Body of pancreas (tissue), 4 donors: ENCODE results near the gene RDH13. TPM values are rescaled to one million over a fixed set of nuclear protein-coding genes. Genes with fewer than 3 reads are reported as not detected.

Experiments
- ATAC-seq: fragments of 150-250 bp; one replicate; pipeline ENCODE4 v1.9.1; 2016
- DNase-seq, 4 donors: peaks; one replicate each; pipeline ENCODE4 v3.0.0-alpha.2; 2019
- H3K27ac ChIP-seq, 4 donors: fragments of 200-600 bp; sonication (generic); 1 replicate in 3 of 4; 2 replicates in 1 of 4; pipeline versions ENCODE4 v1.5.1 to v1.6.1; 2016 to 2019; ENCODE audit warnings: mild to moderate bottlenecking in 1 of 4, mixed read lengths in 1 of 4, moderate library complexity in 1 of 4
- H3K27me3 ChIP-seq, 2 donors: fragments of 200-600 bp; sonication (generic); one replicate each; pipeline ENCODE4 v1.6.0; 2016; ENCODE audit warnings: mild to moderate bottlenecking in 1 of 2
- H3K36me3 ChIP-seq, 2 donors: fragments of 200-600 bp; sonication (generic); replicated peaks in 1 of 2; 2 replicates each; pipeline ENCODE4 v1.5.1; 2016; ENCODE audit warnings: low read depth in 2 of 2; ENCODE audit not compliant: insufficient read depth in 1 of 2
- H3K4me1 ChIP-seq: fragments of 200-600 bp; sonication (generic); one replicate; pipeline ENCODE4 v1.6.0; 2016
- H3K4me3 ChIP-seq, 2 donors: fragments of 200-600 bp; sonication (generic); 1 replicate in 1 of 2; 2 replicates in 1 of 2; pipeline ENCODE4 v1.5.1; 2016 to 2019
- H3K9me3 ChIP-seq, 3 donors: fragments of 200-600 bp; sonication (generic); 1 replicate in 2 of 3; 2 replicates in 1 of 3; pipeline ENCODE4 v1.5.1; 2016
- CTCF ChIP-seq, 7 experiments: fragments of 450-650 bp in 4 of 7; fragments of 200-600 bp in 3 of 7; sonication (generic) in 3 of 7; IDR thresholded peaks; one replicate each; pipeline ENCODE4 v1.5.1; 2016 to 2019; ENCODE audit warnings: antibody characterized with exemption in 7 of 7
- POLR2A ChIP-seq, 3 donors: fragments of 450-650 bp; IDR thresholded peaks; one replicate each; pipeline ENCODE4 v1.6.1; 2016; ENCODE audit warnings: antibody characterized with exemption in 3 of 3, mild to moderate bottlenecking in 2 of 3
- WGBS, 2 donors: methylation state at CpG; one replicate each; pipeline ENCODE4 v1.1.5; 2017; 5-methylcytosine and 5-hydroxymethylcytosine counted together
- intact Hi-C: fragments of 100-400 bp; cut with DNase I; formaldehyde crosslinking; loops from one replicate; pipeline ENCODE4 v1.15.1; 2023
- total RNA-seq, 2 donors: library from RNA; depleted of rRNA; stranded (reverse); fragments of >200 nt; gene quantifications; one replicate each; pipeline ENCODE4 v1.1.0, GENCODE V29; 2016

The RDH13 gene
- total RNA-seq, 2 donors from 2014 or later = 18.4 to 20.4 TPM

- H3K4me3 ChIP-seq = no peak overlapping the region
- peaks cover 50% of the 10 kb centered on the region for H3K4me1 ChIP-seq
- WGBS, 2 donors = 77 to 78% methylated on average over 7 to 10 of the region's 10 CpGs
- H3K9me3 ChIP-seq = no peaks in the 10 kb centered on the region
- H3K27me3 ChIP-seq = peaks cover 0 to 19% of the 10 kb centered on the region in 2 donors
- ATAC-seq (no peak), DNase-seq (no peak)
- H3K27ac ChIP-seq = no peak overlapping the region
- H3K36me3 ChIP-seq = no peaks in the 10 kb centered on the region
- no peak for TF ChIP-seq CTCF (IDR thresholded peaks at IDR 0.05)
- TF ChIP-seq POLR2A (IDR thresholded peaks at IDR 0.05) = no peak
- intact Hi-C loops = no loop called here
Observed at GRCh38 chr19:55084416-55084815, 21.5 kb upstream of the RDH13 start.

GRCh38 chr19:55083004-55083850 is 20.3 kb upstream of the RDH13 start:
- intact Hi-C loops = no loop called here
- peaks cover 0 to 22% of the 10 kb centered on the region in 2 donors for H3K27me3 ChIP-seq
- peaks cover 47% of the 10 kb centered on the region for H3K4me1 ChIP-seq

GRCh38 chr19:55082020-55082851 is 19.3 kb upstream of the RDH13 start:
- Histone ChIP-seq H3K4me1 (peaks cover 37% of the 10 kb centered on the region), H3K27ac (no peak overlapping the region), H3K9me3 (no peaks in the 10 kb centered on the region), H3K36me3 (no peaks in the 10 kb centered on the region), H3K4me3 (no peak overlapping the region), H3K27me3 (peaks cover 0 to 22% of the 10 kb centered on the region in 2 donors)
- intact Hi-C loops = no loop called here
- DNase-seq (no peak), ATAC-seq (no peak)
- TF ChIP-seq CTCF (IDR thresholded peaks at IDR 0.05) = no peak
- TF ChIP-seq POLR2A (IDR thresholded peaks at IDR 0.05) = no peak
- WGBS, 2 donors = 32 to 45% methylated on average over 27 to 51 of the region's 64 CpGs

More at GRCh38 chr19:55083004-55083850, 20.3 kb upstream of the RDH13 start:
- ATAC-seq (no peak), DNase-seq (no peak)
- 59 to 61% methylated on average over 29 to 32 of the region's 42 CpGs for WGBS, 2 donors
- TF ChIP-seq POLR2A (IDR thresholded peaks at IDR 0.05) = no peak
- no peak for TF ChIP-seq CTCF (IDR thresholded peaks at IDR 0.05)
- Histone ChIP-seq H3K36me3 (no peaks in the 10 kb centered on the region), H3K4me3 (no peak overlapping the region), H3K9me3 (no peaks in the 10 kb centered on the region), H3K27ac (no peak overlapping the region)

GRCh38 chr19:55081770-55082019 is 18.7 kb upstream of the RDH13 start:
- peaks cover 0 to 22% of the 10 kb centered on the region in 2 donors for H3K27me3 ChIP-seq
- intact Hi-C loops = no loop called here
- 13 to 37% methylated on average over 5 to 22 of the region's 22 CpGs for WGBS, 2 donors

More at GRCh38 chr19:55081770-55082019, 18.7 kb upstream of the RDH13 start:
- H3K9me3 ChIP-seq = no peaks in the 10 kb centered on the region
- no peak for DNase-seq
- H3K36me3 ChIP-seq = no peaks in the 10 kb centered on the region
- peaks cover 33% of the 10 kb centered on the region for H3K4me1 ChIP-seq
- H3K4me3 ChIP-seq = no peak overlapping the region
- TF ChIP-seq CTCF (IDR thresholded peaks at IDR 0.05) = no peak
- ATAC-seq = no peak
- H3K27ac ChIP-seq = no peak overlapping the region
